Left lobe of liver (tissue), 2 donors: Measurements from ENCODE around the gene MACF1. TPM values are rescaled to one million over a fixed set of nuclear protein-coding genes. Genes with fewer than 3 reads are reported as not detected.
"Not testable (repeated sequence)": the region's sequence is repeated elsewhere in the genome, so short reads cannot be mapped to it uniquely, and the experiment has no call there.

ENCODE experiments used
- ATAC-seq: fragments of 200-7000 bp; cut with Tn5 transposase; one replicate; pipeline ENCODE4 v1.9.1; 2020; ENCODE audit warnings: mild to moderate bottlenecking, moderate library complexity
- DNase-seq: peaks from one replicate; pipeline ENCODE4 v3.0.0-alpha.2; 2020; ENCODE audit warnings: low spot score
- total RNA-seq: library from RNA; stranded (reverse); gene quantifications from one replicate; pipeline ENCODE4 v1.2.1, GENCODE V29; 2021
- donor health status: DM: no; HTN: no; CAD: no; lungs with moderate emphysema.
- donor health status: DM: no; HTN: yes; CAD: no.

The MACF1 gene
- total RNA-seq, 1 donor from 2014 or later, result 89.9 TPM

DNA sequence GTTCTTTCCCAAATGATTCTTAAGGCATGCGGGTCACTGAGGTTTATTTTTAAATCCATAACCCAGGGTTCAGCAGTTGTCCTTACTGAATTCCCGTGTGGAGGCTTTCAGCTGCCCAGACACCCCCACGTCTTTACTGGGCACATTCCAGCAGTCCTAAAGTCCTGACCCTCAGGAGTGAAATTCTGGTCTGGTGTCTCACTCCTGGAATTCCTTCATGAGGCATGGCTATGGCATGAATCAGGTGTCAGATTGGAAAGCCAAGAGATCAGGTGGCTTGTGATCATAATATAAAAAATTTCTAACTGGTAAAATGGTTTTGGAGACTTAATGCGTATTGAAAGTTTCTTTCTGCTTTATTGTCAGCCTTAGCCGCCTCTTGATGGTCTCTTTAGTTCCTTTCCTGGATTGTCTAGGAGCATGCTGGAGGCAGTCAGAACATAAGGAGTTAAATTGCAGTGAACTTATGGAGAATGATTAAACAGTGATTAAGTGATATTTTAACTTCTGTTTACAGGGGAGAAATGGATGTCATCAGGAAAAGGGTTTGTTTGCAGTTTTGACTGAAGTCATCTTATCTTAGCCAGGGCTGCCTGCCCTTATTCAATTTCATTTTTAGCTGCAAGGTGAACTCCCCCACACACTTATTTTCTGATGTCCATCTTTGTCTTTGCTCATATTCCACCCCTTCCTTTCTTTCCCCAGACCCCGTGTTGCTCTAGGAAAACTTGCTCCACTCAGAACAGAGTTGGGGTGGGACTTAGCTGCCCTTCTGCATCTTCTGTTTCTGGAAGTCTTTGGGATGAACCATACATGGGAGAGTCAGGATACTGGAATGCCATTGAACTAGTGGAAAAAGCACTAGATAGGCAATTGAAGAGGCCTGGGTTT is 25.7 kb upstream of the MACF1 start:
- DNase-seq (no peak), ATAC-seq (peak; percentile 67)

DNA sequence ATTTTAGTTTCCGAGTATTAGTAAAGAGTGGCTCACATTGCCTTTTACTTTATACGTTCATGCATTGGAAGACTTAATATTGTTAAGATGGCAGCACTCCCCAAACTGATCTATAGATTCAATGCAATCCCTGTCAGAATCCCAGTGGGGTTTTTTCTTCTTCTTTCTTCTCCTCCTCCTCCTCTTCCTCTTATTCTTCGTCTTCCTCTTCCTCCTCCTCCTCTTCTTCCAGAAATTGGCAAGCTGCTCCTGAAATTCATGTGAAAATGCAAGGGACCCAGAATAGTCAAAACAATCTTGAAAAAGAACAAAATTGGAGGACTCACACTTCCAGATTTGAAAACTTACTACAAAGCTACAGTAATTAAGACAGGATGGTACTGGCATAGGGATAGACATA is 23.2 kb upstream of the MACF1 start:
- no peak for ATAC-seq
- no peak for DNase-seq

DNA sequence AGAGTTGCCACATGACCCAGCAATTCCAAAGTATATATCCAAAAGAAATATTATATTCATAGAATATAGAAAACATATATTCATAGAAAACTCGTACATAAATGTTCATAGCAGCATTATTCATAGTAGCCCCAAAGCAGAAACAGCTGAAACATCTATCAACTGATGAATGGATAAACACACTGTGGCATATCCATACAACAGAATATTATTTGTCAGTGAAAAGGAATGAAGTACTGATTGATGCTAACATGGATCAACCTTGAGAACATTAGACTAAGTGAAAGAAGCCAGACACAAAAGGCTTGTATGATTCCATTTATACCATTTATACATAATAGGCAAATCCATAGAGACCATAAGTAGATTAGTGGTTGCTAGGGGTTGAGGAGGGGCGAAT is 21.7 kb upstream of the MACF1 start:
- DNase-seq, result no peak
- ATAC-seq, result no peak

DNA sequence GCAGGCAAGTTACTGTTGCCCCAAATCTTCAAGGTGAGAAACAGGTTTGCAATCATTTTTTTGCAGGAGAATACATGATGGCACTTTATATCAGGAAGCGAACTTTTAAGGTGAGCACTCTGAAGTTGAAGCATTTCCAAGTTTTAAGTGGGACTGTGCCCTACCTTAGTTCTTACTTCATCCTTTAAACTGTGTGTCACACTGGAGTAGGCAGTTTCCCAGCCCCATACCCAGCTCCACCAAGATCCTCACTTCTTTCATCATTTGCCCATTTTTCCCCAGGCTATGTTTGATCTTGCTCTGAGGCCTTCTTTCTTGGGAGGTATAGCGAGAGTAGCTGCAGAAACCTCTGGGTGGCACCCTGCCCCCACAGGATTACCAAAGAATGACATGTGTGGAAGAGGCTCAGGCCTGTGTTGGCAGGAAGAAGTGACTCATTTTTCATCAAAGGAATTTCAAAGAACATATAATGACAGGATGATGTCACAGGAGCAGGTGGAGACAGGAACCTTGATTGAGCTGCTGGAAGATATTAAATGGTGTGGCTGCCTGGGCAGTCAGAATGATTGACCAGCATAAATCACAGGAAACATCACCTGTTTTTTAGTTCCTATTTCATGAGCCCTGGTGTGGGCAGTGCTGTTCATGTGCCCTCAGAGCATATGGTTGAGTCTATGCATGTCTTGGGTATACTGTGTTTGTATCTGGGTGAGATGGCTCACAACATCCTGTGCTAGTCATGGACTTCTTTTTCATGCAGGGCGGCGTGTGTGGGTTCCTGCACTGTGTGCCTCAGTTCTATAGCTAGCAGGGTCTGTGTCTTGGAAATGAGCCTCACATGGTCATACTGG is 20.8 kb upstream of the MACF1 start:
- DNase-seq, result no peak
- ATAC-seq, result peak; percentile 69

DNA sequence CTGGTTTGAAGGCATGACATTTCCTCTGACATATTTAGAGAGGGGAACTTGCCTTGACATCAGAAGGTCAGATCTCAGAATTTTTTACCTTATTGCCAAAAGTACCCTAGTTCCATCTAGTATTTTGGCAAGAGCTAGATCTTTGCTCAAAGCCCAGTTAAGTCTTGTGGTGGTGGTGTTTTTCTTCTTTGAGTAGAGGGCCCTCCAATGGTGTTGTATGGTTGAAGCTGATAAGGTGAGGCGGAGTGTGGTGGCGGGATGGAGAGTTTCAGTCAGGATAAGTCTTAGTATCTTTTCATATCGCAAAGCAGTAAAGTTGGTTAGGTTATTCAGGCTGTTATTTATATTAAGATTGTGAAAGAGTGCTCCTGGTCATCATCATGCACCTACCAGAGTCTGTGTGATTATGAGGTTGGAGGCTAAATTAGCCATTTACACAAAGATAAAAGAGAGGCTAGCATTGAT is 20.1 kb upstream of the MACF1 start:
- no peak for DNase-seq
- peak; percentile 9 for ATAC-seq

DNA sequence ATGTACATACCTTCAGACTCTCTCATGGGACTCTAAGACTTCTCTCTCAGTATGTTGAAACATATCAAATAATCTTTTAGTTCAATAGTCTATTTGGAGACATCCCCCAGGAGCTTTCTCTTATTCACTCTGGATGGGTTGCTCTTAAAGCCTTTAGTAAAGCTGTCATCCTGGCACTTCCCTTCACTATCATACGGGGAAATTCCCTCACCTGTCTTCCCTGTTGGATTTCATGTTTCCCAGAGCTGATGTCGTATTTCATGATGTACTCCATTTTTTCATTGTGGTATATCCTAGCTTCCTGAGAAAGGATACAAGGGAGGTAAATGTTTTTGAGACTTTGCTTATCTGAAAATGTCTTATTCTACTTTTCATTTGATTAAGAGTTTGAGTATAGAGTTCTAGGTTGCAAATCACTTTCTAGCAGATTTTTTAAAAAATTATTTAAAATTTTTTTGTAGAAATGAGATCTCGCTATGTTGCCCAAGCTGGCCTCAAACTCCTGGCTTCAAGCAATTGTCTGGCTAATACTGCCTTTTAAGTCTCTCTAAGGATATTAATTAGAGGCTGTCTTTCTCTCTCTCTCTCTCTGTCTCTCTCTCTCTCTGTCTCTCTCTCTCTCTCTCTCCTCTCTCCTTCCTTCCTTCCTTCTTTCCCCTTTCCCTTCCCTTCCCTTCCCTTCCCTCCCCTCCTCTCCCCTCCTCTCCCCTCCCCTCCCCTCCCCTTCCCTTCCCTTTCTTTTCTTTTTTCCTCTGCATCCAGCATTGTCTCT is 17.0 kb upstream of the MACF1 start:
- DNase-seq (no peak), ATAC-seq (no peak)

DNA sequence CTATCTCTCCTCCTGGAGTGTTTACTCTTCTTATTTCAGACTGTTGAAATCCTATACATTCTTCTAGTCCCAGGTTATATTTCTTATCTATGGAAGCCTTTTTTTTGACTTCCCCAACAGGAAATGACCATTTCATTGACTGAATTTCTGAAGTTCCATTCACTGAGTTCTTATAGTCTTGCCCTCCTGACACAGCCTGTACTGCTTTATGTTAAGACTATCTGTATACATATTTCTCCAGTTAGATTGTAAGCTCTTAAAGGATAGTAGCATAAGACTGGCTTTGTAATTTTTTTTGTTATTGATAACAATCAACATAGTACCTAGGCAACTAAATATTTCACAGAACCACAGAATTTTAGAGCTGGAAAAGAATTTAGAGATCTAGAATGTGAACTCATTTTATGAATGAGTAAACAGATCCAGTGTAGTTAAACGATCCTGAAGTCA is 14.9 kb upstream of the MACF1 start:
- DNase-seq (no peak), ATAC-seq (no peak)

DNA sequence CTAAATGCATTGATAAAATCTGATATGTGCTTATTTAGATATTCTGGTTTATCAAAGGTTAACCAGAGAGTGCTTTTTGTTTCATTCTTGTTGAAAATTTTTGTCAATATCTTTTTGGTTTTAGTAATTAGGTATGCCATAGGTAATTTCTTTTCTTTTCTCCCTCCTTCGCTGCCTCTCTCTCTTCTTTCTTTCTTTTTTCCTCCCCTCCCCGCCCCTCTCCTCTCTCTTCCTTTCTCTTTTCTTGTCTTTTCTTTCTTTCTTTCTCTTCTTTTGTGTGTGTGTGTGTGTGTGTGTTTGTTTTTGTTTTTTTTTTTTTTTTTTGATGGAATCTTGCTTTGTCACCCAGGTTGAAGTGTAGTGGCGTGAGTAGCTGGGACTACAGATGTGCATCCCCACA is 14.4 kb upstream of the MACF1 start:
- DNase-seq (no peak), ATAC-seq (no peak)

DNA sequence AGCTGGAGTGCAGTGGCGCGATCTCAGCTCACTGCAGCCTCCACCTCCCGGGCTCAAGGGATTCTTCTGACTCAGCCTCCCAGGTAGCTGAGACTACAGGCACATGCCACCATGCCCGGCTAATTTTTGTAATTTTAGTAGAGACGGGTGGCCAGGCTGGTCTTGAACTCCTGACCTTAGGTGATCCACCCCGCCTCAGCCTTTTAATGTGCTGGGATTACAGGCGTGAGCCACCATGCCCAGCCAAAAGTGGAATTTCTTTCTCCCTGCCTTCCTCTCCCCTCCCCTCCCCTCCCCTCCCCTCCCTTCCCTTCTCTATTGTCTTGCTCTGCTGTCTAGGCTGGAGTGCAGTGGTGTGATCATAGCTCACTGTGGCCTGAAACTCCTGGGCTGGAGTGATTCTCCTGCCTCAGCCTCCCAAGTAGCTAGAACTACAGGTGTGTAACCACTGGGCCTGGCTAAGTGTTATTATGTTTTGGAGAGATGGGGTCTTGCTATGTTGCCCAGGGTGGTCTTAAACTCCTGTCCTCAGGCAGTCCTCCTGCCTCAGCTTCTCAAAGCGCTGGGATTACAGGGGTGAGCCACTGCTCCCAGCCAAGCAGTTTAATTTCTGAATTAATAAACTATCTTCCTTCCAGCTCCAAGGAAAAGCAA is 10.0 kb upstream of the MACF1 start:
- DNase-seq (no peak), ATAC-seq (no peak)

DNA sequence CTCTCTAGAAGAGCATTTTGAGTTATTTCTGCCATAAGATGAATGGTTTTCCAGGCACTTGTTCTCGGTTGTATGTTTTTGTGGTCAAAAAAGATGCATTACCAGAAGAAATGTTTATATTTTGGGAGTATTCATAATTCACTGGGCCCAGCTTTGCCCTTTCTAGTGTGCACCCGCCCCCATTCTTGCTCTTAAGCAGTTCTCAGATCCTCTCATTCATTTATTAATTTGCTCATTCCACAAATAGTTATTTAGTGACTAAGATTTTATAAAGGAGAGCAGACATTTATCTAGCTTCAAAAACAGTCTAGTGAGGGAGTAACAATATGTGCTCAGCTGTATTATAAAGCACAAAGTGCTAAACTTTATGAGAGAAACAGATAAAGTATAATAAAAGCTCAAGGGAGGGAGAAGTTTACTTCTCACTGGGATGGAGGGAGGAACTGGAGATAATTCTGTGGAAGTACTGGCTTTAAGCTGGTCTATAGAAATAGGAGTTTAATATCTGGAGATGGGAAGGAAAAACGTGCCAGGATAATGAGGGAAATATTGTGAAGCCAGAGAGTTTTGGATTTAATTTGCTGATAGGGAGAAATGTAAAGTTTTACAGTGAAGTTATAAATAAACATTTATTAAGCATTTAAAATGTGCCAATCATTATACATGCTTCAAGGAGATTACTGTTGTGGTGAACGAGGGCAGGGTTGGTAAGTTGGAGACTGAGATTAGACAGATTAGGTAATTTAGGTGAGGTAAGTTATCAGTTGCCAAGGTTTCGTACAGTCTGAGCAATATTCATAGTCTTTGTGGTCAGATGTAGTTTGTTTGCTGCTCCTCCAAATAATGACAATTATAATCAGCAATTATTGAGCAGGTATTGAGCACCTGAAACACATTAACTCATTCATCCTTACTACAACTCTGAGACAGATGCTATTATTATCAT is 9.1 kb upstream of the MACF1 start:
- DNase-seq (no peak), ATAC-seq (no peak)

DNA sequence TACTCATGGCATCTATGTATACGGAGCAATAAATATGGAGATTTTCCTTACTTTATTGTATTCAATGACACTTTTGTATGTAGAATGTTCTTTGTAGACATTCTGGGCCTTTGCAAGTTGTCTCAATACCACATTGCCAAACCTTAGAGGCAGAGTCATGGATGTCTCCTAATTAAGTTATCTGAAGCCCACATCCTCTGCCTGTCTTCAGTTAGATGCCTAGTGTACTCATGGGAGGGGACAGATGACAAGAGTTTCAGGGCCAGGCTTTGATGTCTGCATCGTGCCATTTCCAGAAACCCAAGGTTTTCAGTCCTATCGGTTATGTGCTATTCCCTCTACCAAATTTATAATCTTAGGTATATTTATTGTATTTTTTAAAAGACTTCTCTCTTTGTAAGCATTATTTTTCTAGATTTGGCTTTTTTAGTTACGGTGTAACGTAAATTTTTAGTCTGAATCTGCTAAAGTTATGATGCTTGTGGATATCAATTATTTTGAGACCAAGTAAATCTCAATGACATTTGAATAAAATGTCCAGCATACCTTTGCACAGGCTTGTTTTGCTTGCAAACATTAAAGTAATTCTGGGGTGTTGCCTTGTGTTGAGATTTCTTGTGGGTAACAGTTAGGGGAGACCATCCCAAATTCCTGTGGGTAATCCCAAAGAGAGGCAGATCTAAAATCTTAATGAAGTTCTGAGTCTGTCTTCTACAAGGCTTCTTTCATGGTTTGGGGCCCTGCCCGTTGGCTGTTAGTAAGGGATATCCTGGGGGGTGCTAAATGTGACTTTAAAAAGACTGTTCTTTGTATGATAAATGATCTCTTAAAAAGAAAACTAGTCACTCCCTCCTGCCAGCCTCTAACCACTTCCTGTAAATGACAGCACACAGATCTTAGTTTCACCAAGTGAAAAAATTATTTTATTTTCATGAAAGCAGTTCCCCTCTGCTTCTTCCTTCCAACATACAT is 8.0 kb upstream of the MACF1 start:
- DNase-seq, result no peak
- ATAC-seq, result no peak

DNA sequence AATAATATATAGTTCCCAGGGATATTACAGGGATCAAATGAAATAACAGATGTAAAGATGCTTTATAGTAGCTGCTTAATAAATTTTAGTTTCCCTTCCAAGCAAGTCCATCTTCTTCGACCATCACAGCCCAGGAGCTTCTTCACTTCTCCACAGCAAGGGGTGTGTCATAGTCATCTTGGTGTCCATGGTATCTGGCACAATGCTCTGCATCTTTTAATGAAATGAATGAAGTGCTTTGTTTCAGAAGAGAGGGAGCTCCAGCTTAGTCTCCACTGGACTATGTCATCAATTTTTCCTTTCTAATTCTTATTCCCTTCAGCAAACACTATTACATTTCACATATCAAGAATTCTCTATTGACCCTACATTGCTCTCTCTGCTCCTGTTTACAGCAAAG is 4.9 kb upstream of the MACF1 start:
- ATAC-seq, result no peak
- no peak for DNase-seq

DNA sequence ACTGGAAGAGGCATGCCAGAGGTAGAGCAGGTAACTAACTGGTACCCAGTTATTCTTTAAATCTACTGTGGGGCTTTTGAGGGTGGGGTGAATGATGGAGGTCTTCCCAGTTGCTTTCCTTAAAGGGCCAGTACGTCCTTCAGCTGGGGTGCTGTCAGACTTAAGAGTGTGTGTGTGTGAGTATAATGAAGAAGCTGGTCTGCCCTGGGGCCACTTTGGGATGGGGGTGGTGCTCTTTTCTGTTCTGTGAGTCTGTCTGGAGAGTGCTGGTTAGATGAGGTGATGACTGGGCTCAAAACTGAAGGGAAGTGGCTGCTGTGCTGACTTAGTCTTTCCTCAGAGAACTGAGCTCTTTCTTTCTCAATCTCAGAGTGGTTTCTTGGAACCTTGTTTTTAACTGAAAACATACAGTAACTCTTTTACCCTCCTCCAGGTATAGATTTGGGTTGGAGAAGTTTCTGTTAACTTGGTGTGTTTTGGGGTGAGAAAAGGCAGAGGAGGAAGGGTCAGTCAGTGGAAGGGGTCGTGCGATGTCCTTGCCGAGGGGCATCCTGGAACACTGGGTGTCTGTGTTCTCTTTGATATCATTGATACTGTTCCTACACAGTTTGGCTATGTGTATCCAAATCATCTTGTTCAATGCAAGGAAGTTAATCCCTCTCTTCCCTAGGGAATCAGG is 746 bp downstream of the MACF1 start:
- peak; percentile 47 for ATAC-seq
- DNase-seq, result no peak

DNA sequence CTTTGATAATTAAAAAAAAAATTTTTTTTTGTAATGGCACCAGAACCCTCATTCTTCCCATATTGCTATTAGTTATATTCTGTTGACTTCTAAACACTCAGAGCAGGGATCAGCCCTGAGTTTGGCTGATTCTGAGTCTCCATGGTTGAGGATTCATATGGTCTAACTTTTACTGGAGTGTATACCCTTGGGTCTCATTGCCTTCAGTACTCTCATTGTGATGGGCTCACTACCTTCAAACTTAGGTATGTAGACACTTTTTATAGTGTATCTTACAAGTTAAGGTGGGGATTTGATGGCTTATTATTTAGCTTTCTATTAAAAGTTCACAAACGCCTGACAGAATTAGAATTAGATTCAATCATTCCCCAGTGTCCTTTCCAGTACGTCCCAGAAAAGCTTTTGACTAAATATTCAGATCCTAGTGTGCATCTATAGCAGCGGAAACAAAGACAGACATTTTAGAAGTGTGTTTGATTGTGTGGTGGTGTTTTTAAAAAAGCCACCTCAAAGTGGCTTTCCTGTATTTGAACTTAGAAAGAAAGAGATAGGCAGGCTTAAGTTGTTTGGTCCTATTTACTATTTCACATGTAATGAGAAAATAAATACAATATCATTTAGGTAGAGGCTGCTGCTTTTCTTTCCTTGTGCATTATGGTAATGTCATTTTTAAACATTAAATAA is 1.4 kb downstream of the MACF1 start:
- DNase-seq (no peak), ATAC-seq (no peak)

DNA sequence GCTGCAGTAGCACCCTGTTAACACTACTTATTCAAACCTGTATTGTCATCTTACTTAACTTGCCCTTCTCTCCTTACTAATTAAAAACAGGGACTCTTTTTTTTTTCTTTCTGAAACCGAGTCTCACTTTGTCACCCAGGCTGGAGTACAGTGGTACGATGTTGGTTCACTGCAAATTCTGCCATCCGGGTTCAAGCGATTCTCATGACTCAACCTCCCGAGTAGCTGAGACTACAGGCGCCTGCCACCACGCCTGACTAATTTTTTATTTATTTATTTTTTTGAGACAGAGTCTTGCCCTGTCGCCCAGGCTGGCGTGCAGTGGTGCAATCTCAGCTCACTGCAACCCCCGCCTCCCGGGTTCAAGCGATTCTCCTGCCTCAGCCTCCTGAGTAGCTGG is 3.9 kb downstream of the MACF1 start:
- not testable (repeated sequence) for DNase-seq, ATAC-seq

DNA sequence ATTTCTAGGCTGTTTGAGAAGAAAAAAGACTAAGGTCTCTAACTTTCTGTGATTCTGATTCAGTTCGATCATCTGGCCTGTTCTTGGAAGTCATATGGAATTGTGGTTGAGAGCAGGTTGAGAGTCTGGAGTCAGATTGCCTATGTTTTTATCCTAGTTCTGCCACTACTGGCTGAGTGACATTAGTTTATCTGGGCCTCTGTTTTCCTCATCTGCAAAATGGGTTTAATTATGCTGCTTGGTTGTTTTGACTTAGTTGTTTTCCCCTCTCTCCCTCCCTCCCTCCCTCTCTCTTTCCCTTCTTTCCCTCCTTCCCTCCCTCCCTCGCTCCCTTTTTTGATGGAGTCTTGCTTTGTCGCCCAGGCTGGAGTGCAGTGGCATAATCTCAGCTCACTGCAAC is 6.2 kb downstream of the MACF1 start:
- ATAC-seq, result no peak
- DNase-seq, result no peak

DNA sequence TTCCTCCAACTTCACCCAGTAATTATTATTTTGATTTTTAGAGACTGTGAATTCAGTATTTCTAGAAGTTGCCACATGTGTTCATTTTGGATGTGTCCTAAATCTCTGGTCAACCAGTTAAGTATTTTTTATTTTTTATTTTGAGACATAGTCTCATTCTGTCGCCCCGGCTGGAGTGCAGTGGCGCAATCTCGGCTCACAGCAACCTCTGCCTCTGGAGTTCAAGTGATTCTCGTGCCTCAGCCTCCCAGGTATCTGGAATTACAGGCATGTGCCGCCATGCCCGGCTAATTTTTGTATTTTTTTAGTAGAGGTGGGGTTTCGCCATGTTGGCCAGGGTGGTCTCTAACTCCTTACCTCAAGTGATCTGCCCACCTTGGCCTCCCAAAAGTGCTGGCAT is 8.0 kb downstream of the MACF1 start:
- ATAC-seq (no peak), DNase-seq (no peak)
